Natural killer cell treated with Interleukin-12 subunit alpha and Interleukin-12 subunit beta and Interleukin-15 and Interleukin-18, amount 100 ng/mL, for 72 hours (primary cell): Measurements from ENCODE around the gene ZNF300. TPM values are rescaled to one million over a fixed set of nuclear protein-coding genes. Genes with fewer than 3 reads are reported as not detected.
"Not testable (repeated sequence)": the region's sequence is repeated elsewhere in the genome, so short reads cannot be mapped to it uniquely, and the experiment has no call there.

Experiments used
- ATAC-seq, 2 donors: fragments of 150-1000 bp; cut with Tn5 transposase in 1 of 2; sonication (Bioruptor Pico), chemical (Tn5 transposase) in 1 of 2; 2 replicates each; pipeline ENCODE4 v1.10.0; 2021
- DNase-seq: peaks from one replicate; pipeline ENCODE4 v3.0.0; 2022; ENCODE audit warnings: low spot score
- H3K27ac Mint-ChIP-seq, 2 donors: 1 replicate in 1 of 2; 2 replicates in 1 of 2; pipeline ENCODE4 v1.8.0; 2022; ENCODE audit warnings: mixed read lengths in 2 of 2, mild to moderate bottlenecking in 1 of 2, moderate library complexity in 1 of 2
- H3K27me3 Mint-ChIP-seq, 2 donors: 1 replicate in 1 of 2; 2 replicates in 1 of 2; pipeline ENCODE4 v1.8.0; 2022; ENCODE audit warnings: mixed read lengths in 2 of 2
- H3K36me3 Mint-ChIP-seq: one replicate; pipeline ENCODE4 v1.8.0; 2022; ENCODE audit warnings: mixed read lengths
- H3K4me1 Mint-ChIP-seq, 2 donors: 1 replicate in 1 of 2; 2 replicates in 1 of 2; pipeline ENCODE4 v1.8.0; 2022; ENCODE audit warnings: low read depth in 2 of 2, mixed read lengths in 2 of 2, mild to moderate bottlenecking in 1 of 2
- H3K4me3 Mint-ChIP-seq: one replicate; pipeline ENCODE4 v1.8.0; 2022; ENCODE audit warnings: mixed read lengths
- H3K9me3 Mint-ChIP-seq: 2 replicates; pipeline ENCODE4 v1.8.0; 2022; ENCODE audit warnings: mixed read lengths
- total RNA-seq, 2 donors: library from RNA; stranded (reverse); gene quantifications; one replicate each; pipeline ENCODE4 v1.2.3, GENCODE V29; 2022

Gene ZNF300
- total RNA-seq, 2 donors from 2014 or later, result 4.0 to 7.4 TPM

DNA sequence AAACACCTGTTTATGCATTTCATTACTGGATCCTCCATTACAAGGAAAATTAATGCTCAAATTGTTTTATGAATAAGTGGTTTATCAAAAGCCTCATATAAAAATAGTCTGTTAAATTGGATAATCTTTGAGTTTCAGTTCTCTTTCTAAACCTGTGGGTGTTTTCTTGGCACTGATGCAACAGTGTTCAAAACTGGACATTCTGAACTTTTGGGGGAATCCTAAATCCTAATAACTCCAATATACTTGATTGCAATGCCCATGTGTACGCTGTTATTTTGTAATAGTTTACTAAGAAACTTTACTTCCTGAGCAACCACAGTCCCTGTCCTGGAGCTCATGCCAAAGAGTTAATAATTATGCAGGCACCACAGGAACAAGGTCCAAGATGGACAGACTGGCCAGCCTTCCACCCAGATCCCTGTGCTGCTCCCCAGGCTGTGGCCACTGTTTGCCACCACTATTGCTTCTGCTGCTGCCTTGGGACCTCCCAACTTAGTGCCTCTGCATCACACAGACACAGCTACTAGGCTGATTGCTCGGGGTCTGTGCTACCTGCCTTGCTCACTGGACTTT lies 44.4 kb downstream of the ZNF300 start:
- Mint-ChIP-seq H3K4me3 (no peak overlapping the region), H3K9me3 (peaks cover 4% of the 10 kb centered on the region), H3K27ac (no peak overlapping the region), H3K36me3 (no peaks in the 10 kb centered on the region), H3K4me1 (peaks cover 0 to 5% of the 10 kb centered on the region in 2 donors), H3K27me3 (peaks cover 13 to 32% of the 10 kb centered on the region in 2 donors)
- DNase-seq (no peak), ATAC-seq (no peak)

GRCh38 chr5:150856700-150857099 lies 48.1 kb downstream of the ZNF300 start:
- H3K4me1 Mint-ChIP-seq, DNase-seq, ATAC-seq, H3K27ac Mint-ChIP-seq, H3K4me3 Mint-ChIP-seq, H3K36me3 Mint-ChIP-seq, H3K9me3 Mint-ChIP-seq: not testable (repeated sequence)
- peaks cover 3 to 32% of the 10 kb centered on the region in 2 donors for H3K27me3 Mint-ChIP-seq

DNA sequence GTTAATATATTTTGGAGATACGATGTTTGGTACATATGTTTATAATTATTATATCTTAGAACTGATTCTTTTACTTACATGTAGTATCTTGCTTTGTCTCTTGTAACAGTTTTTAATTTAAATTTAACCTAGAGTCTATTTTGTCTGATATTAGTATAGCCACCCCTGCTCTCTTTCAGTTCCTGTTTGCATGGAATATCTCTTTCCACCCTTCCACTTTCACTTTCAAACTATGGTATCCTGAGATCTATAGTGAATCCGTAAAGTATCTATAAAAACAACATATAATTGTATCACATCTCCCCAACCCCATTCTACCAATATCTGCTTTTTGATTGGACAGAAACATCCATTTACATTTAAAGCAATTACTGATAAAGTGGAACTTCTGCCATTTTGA lies 51.2 kb downstream of the ZNF300 start:
- H3K4me3 Mint-ChIP-seq, result no peak overlapping the region
- ATAC-seq (no peak), DNase-seq (no peak)
- peaks cover 1 to 26% of the 10 kb centered on the region in 2 donors for H3K27me3 Mint-ChIP-seq
- H3K36me3 Mint-ChIP-seq, result no peaks in the 10 kb centered on the region
- no peaks in the 10 kb centered on the region for H3K9me3 Mint-ChIP-seq
- H3K27ac Mint-ChIP-seq, result no peak overlapping the region
- peaks cover 0 to 5% of the 10 kb centered on the region in 2 donors for H3K4me1 Mint-ChIP-seq

GRCh38 chr5:150851039-150851438 lies 53.7 kb downstream of the ZNF300 start:
- Mint-ChIP-seq H3K4me1 (peaks cover 9 to 19% of the 10 kb centered on the region in 2 donors), H3K27me3 (peaks cover 3 to 30% of the 10 kb centered on the region in 2 donors), H3K9me3 (no peaks in the 10 kb centered on the region), H3K27ac (no peak overlapping the region), H3K4me3 (no peak overlapping the region), H3K36me3 (no peaks in the 10 kb centered on the region)
- DNase-seq, result no peak
- ATAC-seq, result no peak

GRCh38 chr5:150848271-150848670 lies 56.5 kb downstream of the ZNF300 start:
- no peak overlapping the region for H3K4me3 Mint-ChIP-seq
- no peak overlapping the region for H3K27ac Mint-ChIP-seq
- no peaks in the 10 kb centered on the region for H3K36me3 Mint-ChIP-seq
- no peaks in the 10 kb centered on the region for H3K9me3 Mint-ChIP-seq
- DNase-seq, result no peak
- ATAC-seq, result no peak
- H3K4me1 Mint-ChIP-seq, result peaks cover 9 to 20% of the 10 kb centered on the region in 2 donors
- peaks cover 3 to 8% of the 10 kb centered on the region in 2 donors for H3K27me3 Mint-ChIP-seq

DNA sequence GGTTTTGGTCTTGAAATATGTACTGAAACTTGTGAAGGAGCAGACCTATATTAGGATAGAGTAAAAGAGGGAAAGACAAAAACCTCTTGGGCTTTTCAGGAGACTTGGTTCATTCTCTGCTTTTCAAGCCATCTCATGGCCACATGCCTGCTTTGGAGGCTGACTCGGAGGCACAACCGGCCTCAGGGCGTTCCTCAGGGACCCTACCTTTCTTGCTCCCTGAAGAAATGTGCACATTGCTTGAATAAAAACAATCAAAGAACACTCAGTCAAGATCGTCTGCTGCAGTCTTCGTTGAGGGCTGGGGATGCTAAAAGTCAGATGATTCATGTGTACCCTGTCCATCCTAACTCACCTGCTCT lies 57.5 kb downstream of the ZNF300 start:
- ATAC-seq, result no peak
- peak overlapping the region; percentile 66 to 75 for H3K27ac Mint-ChIP-seq
- H3K9me3 Mint-ChIP-seq, result no peaks in the 10 kb centered on the region
- H3K27me3 Mint-ChIP-seq, result peaks cover 3 to 8% of the 10 kb centered on the region in 2 donors
- no peaks in the 10 kb centered on the region for H3K36me3 Mint-ChIP-seq
- no peak for DNase-seq
- H3K4me1 Mint-ChIP-seq, result peaks cover 9 to 20% of the 10 kb centered on the region in 2 donors
- H3K4me3 Mint-ChIP-seq, result no peak overlapping the region

DNA sequence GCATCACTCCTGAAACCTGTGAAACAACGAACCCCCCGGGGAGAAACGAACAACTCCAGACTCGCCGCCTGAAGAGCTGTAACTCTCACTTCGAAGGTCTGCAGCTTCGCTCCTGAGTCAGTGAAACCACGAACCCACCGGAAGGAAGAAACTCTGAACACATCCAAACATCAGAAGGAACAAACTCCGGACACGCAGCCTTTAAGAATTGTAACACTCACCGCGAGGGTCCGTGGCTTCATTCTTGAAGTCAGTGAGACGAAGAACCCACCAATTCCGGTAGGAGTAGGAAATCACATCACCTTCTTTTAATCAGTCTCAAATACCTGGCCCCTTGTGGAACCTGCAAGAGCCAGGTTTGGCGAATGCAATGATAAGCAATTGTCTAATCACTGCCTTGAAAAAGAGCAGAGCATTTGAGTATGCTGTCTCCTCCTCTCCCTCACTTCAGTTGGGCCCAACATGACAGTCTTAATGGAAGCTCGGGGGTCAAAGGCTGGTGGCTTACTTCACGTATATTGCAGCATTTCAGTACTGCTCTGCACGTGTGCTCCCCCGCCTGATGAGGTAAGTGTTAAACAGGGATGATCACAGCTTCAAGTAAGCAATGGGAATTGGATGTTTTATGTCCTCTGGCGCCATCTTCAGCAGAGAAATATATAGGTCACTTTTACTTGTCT lies 58.0 kb downstream of the ZNF300 start:
- Mint-ChIP-seq H3K27me3 (peaks cover 3 to 8% of the 10 kb centered on the region in 2 donors), H3K36me3 (no peaks in the 10 kb centered on the region), H3K4me3 (peak overlapping the region; percentile 54), H3K4me1 (peaks cover 9 to 20% of the 10 kb centered on the region in 2 donors), H3K9me3 (no peaks in the 10 kb centered on the region), H3K27ac (peak overlapping the region; percentile 66 to 75)
- DNase-seq (peak; percentile 78), ATAC-seq (peak; percentile 91 to 93)

DNA sequence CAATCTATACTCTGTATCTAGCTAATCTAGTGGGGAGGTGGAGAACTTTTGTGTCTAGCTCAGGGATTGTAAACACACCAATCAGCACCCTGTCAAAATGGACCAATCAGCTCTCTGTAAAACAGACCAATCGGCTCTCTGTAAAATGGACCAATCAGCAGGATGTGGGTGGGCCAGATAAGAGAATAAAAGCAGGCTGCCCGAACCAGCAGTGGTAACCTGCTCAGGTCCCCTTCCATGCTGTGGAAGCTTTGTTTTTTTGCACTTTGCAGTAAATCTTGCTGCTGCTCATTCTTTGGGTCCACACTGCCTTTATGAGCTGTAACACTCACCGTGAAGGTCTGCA lies 58.5 kb downstream of the ZNF300 start, which contains the start of gene IRGM:
Gene IRGM, plus strand, starts transcription at position 214 of the 346 bp plus-strand sequence. CDS start 1,603 bp downstream, outside the sequence.
- peak within 1 kb of the TSS; percentile 66 to 75 for H3K27ac Mint-ChIP-seq
- H3K4me1 Mint-ChIP-seq, result peaks cover 9 to 20% of the 10 kb centered on the region in 2 donors
- not testable (repeated sequence) for H3K9me3 Mint-ChIP-seq, DNase-seq, H3K27me3 Mint-ChIP-seq, H3K36me3 Mint-ChIP-seq, ATAC-seq
- H3K4me3 Mint-ChIP-seq, result peak within 1 kb of the TSS; percentile 54

DNA sequence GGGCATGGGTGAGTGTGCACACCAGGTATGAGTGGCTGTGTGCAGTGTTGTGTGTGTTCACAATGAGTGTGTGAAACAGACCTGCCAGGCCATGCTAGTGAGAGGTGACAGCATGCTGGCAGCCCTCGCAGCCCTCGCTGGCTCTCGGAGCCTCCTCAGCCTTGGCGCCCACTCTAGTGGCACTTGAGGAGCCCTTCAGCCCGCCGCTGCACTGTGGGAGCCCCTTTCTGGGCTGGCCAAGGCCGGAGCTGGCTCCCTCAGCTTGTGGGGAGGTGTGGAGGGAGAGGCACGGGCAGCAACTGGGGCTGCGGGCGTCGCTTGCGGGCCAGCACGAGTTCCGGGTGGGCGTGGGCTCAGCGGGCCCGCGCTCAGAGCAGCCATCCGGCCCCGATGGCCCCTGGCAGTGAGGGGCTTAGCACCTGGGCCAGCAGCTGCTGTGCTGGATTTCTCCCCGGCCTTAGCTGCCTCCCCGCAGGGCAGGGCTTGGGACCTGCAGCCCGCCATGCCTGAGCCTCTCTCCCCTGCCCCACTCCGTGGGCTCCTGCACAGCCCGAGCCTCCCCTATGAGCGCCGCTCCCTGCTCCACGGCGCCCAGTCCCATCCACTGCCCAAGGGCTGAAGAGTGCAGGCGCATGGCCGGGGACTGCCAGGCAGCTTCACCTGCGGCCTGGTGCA lies 59.5 kb downstream of the ZNF300 start:
- not testable (repeated sequence) for H3K27ac Mint-ChIP-seq, H3K4me3 Mint-ChIP-seq

More for the DNA sequence above, 59.5 kb downstream of the ZNF300 start:
- peaks cover 9 to 20% of the 10 kb centered on the region in 2 donors for H3K4me1 Mint-ChIP-seq
- not testable (repeated sequence) for H3K36me3 Mint-ChIP-seq, DNase-seq, H3K27me3 Mint-ChIP-seq, ATAC-seq, H3K9me3 Mint-ChIP-seq

Other genes with a start within 250 kb of the ZNF300 start
- not detected for gene MYOZ3, start 243.7 kb downstream of the ZNF300 start, total RNA-seq
- gene RBM22, start 203.9 kb downstream of the ZNF300 start, total RNA-seq, result 10 to 100 TPM; 72.5 to 80.0 TPM
- 10 to 100 TPM; 54.1 to 68.8 TPM for gene DCTN4, start 146.0 kb downstream of the ZNF300 start, total RNA-seq
- 10 to 100 TPM; 24.5 to 30.4 TPM for gene SMIM3, start 126.2 kb downstream of the ZNF300 start, total RNA-seq
- gene IRGM, start 58.5 kb downstream of the ZNF300 start, total RNA-seq, result 1 to 10 TPM; 1.5 to 2.2 TPM
- not detected for gene GPX3, start 115.6 kb upstream of the ZNF300 start, total RNA-seq
- gene TNIP1, start 176.1 kb upstream of the ZNF300 start, total RNA-seq, result 100 to 1,000 TPM; 154 to 260 TPM